DOHH2 (cell line): Measurements from ENCODE around the gene PCDHA6.
"Not testable (repeated sequence)": the region's sequence is repeated elsewhere in the genome, so short reads cannot be mapped to it uniquely, and the experiment has no call there.

Source experiments
- H3F3A ChIP-seq: fragments of 200-600 bp; sonication (generic), shearing (Covaris generic); 2 replicates; pipeline ENCODE4 v1.6.0; 2016; ENCODE audit warnings: antibody characterized with exemption, mild to moderate bottlenecking; ENCODE audit not compliant: control insufficient read depth, insufficient read depth
- H3K27ac ChIP-seq: fragments of 200-600 bp; sonication (generic); 2 replicates; pipeline ENCODE4 v1.5.1; 2014; ENCODE audit warnings: low read depth, mild to moderate bottlenecking, low read length, moderate library complexity
- H3K27me3 ChIP-seq: fragments of 200-600 bp; sonication (generic); 2 replicates; pipeline ENCODE4 v1.6.1; 2014; ENCODE audit warnings: mild to moderate bottlenecking, low read length, mixed read lengths; ENCODE audit not compliant: control insufficient read depth
- H3K36me3 ChIP-seq: fragments of 200-600 bp; sonication (generic); 2 replicates; pipeline ENCODE4 v1.6.1; 2014; ENCODE audit warnings: mild to moderate bottlenecking, low read length, moderate library complexity, mixed read lengths; ENCODE audit not compliant: control insufficient read depth
- H3K4me1 ChIP-seq: fragments of 200-600 bp; sonication (generic); 2 replicates; pipeline ENCODE4 v1.6.1; 2014; ENCODE audit warnings: mild to moderate bottlenecking, low read length, mixed read lengths; ENCODE audit not compliant: control insufficient read depth
- H3K4me2 ChIP-seq: fragments of 200-600 bp; sonication (generic); 2 replicates; pipeline ENCODE4 v1.6.0; 2014; ENCODE audit warnings: mild to moderate bottlenecking, low read length, moderate library complexity
- H3K4me3 ChIP-seq: fragments of 200-600 bp; sonication (generic); 2 replicates; pipeline ENCODE4 v1.5.1; 2014; ENCODE audit warnings: mild to moderate bottlenecking, low read length, mixed read lengths
- H3K79me2 ChIP-seq: fragments of 200-600 bp; sonication (generic); 2 replicates; pipeline ENCODE4 v1.6.1; 2014; ENCODE audit warnings: mild to moderate bottlenecking, low read length, mixed read lengths; ENCODE audit not compliant: control insufficient read depth
- H3K9me2 ChIP-seq: fragments of 200-600 bp; sonication (generic); replicated peaks from 2 replicates; pipeline ENCODE4 v1.6.1; 2014; ENCODE audit warnings: mild to moderate bottlenecking, low read length, mixed read lengths; ENCODE audit not compliant: control insufficient read depth
- H3K9me3 ChIP-seq: fragments of 200-600 bp; sonication (generic); 2 replicates; pipeline ENCODE4 v1.6.1; 2014; ENCODE audit warnings: antibody characterized with exemption, low read length, mixed read lengths; ENCODE audit not compliant: control insufficient read depth, insufficient read depth
- H4K20me1 ChIP-seq: fragments of 200-600 bp; sonication (generic); 2 replicates; pipeline ENCODE4 v1.6.0; 2014; ENCODE audit warnings: low read depth, mild to moderate bottlenecking, antibody characterized with exemption, low read length, moderate library complexity; ENCODE audit not compliant: control insufficient read depth, insufficient read depth
- CTCF ChIP-seq: fragments of 200-600 bp; sonication (generic); IDR thresholded peaks from one replicate; pipeline ENCODE4 v1.5.1; 2014; ENCODE audit warnings: antibody characterized with exemption, mild to moderate bottlenecking, low read depth, low read length; ENCODE audit not compliant: poor library complexity, severe bottlenecking
- EZH2phosphoT487 ChIP-seq: fragments of 200-600 bp; sonication (generic); IDR thresholded peaks from 2 replicates; pipeline ENCODE4 v1.6.1; 2017; ENCODE audit warnings: borderline replicate concordance, mild to moderate bottlenecking, antibody characterized with exemption, low read length, moderate library complexity, mixed read lengths

Gene PCDHA6

DNA sequence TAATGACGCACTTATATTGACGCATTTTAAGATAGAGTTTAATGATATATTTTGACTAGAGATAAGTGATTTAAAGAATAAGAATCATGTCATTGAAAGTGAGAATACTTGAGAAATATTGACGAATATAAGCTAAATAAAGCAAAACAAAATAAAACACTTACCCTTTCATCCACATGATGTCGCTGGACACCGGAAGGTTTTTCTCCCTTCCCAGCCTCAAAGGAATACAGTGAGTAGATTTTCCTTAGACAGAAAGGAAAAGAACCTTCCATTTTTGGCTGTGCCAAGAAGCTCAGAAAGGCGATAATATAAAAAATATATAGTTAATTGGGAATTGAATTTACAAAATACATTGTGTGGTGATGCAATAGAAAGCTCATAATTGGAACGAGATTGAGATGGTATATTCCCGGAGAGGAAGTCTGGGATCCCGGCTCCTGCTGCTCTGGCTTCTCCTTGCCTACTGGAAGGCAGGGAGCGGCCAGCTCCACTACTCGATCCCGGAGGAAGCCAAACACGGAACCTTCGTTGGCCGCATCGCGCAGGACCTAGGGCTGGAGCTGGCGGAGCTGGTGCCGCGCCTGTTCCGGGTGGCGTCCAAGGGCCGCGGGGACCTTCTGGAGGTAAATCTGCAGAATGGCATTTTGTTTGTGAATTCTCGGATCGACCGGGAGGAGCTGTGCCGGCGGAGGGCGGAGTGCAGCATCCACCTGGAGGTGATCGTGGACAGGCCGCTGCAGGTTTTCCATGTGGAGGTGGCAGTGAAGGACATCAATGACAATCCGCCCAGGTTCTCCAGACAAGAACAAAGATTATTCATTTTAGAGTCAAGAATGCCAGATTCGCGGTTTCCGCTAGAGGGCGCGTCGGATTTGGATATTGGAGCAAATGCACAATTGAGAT lies 6.1 kb upstream of the PCDHA6 start, which contains the start of gene PCDHA5:
TSS of gene PCDHA5 (plus strand) at position 239 of the 906 bp plus-strand sequence.
- Histone ChIP-seq H3F3A (no peaks in the 10 kb centered on the region), H3K4me1 (no peaks in the 10 kb centered on the region), H3K9me3 (no peaks in the 10 kb centered on the region), H3K27me3 (no peaks in the 10 kb centered on the region; the same call in 1 of the 2 replicates), H3K9me2 (no peaks in the 10 kb centered on the region), H3K4me2 (no peak within 1 kb of the TSS), H3K27ac (no peak within 1 kb of the TSS), H3K36me3 (no peaks in the 10 kb centered on the region), H3K79me2 (no peaks in the 10 kb centered on the region), H4K20me1 (no peaks in the 10 kb centered on the region), H3K4me3 (no peak within 1 kb of the TSS)
- TF ChIP-seq CTCF (peak; percentile 67), EZH2phosphoT487 (no peak)

DNA sequence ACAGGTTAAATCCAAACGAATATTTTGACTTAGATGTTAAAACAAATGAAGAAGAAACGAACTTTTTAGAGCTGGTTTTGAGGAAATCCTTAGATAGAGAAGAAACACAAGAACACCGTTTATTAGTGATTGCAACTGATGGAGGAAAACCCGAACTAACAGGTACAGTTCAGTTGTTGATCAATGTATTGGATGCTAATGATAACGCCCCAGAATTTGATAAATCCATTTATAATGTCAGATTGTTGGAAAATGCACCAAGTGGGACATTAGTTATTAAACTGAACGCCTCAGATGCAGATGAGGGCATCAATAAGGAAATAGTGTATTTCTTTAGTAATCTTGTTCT lies 5.5 kb upstream of the PCDHA6 start:
- Histone ChIP-seq H3K9me3 (no peaks in the 10 kb centered on the region), H4K20me1 (no peaks in the 10 kb centered on the region), H3K4me3 (no peak overlapping the region), H3K36me3 (no peaks in the 10 kb centered on the region), H3K27ac (no peak overlapping the region), H3K79me2 (no peaks in the 10 kb centered on the region), H3K4me1 (no peaks in the 10 kb centered on the region), H3K4me2 (no peak overlapping the region), H3K9me2 (no peaks in the 10 kb centered on the region), H3F3A (no peaks in the 10 kb centered on the region), H3K27me3 (no peaks in the 10 kb centered on the region)
- no peak for TF ChIP-seq CTCF
- no peak for TF ChIP-seq EZH2phosphoT487

- not testable (repeated sequence) for H3K9me2 ChIP-seq, H3K9me3 ChIP-seq, H3K36me3 ChIP-seq, H3K4me3 ChIP-seq, H3K27ac ChIP-seq, H3F3A ChIP-seq, H3K79me2 ChIP-seq, H3K27me3 ChIP-seq, H3K4me1 ChIP-seq, H4K20me1 ChIP-seq, H3K4me2 ChIP-seq
Measured at GRCh38 chr5:140822969-140823368, 4.8 kb upstream of the PCDHA6 start.

DNA sequence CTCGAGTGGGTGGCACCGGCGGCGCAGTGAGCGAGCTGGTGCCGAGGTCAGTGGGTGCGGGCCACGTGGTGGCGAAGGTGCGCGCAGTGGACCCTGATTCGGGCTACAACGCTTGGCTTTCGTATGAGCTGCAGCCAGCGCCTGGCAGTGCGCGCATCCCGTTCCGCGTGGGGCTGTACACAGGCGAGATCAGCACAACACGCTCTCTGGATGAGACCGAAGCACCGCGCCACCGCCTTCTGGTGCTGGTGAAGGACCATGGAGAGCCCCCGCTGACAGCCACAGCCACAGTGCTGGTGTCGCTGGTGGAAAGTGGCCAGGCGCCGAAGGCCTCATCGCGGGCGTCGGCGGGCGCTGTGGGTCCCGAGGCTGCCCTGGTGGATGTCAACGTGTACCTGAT lies 4.3 kb upstream of the PCDHA6 start:
- TF ChIP-seq CTCF = no peak
- no peak for TF ChIP-seq EZH2phosphoT487
- H3K9me2 ChIP-seq = no peaks in the 10 kb centered on the region
- H3K27ac ChIP-seq = no peak overlapping the region
- no peaks in the 10 kb centered on the region for H3K79me2 ChIP-seq
- H3K27me3 ChIP-seq = no peaks in the 10 kb centered on the region
- no peaks in the 10 kb centered on the region for H3K9me3 ChIP-seq
- no peak overlapping the region for H3K4me3 ChIP-seq
- no peaks in the 10 kb centered on the region for H3K4me1 ChIP-seq
- H3F3A ChIP-seq = no peaks in the 10 kb centered on the region
- H3K36me3 ChIP-seq = no peaks in the 10 kb centered on the region
- H3K4me2 ChIP-seq = no peak overlapping the region
- no peaks in the 10 kb centered on the region for H4K20me1 ChIP-seq
